ENCODE data around the gene LPP. TPM values are rescaled to one million over a fixed set of nuclear protein-coding genes. Genes with fewer than 3 reads are reported as not detected.

The LPP gene
- total and polyA plus RNA-seq, 2 of the 13 experiments (the other 11 are each of a cell fraction or from before 2014, with no cell fraction given): 19.2 to 29.9 TPM

DNA sequence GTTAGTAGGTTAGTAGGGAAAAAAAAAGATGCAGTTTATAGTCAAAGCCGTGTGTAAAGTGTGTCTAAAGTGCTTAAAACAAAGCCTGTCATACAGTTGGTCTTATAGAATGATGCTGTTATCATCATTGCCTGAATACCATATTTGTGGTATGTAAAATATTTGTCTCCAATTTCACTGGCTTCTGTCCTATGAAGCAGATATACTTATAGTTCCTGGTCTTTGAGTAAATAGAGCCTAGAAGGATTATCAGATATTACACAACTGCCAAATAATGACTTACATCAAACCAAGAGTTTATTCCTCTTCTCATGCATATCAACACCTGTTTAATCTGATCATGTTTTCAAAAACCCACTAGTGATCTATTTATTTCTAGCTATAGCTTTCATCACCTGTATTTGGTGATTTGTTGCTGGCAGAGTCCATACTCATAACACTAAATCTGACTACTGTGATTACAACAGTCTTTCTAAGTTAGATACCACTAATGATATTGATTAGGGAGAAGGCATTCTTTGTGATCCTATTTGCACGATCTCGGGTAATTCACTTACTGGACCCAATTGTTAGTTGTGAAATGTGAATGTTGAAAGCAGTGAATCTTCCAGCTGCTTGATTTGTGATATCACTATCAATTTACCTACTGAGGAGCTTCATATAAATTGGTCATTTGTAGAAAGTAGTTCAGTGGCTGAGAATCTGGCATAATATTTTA lies 413.7 kb downstream of the LPP start:
- peaks cover 10% of the 10 kb centered on the region for H3K4me1 ChIP-seq (ENCODE audit: insufficient read depth, low read length)
- TF ChIP-seq ETV6 (CRISPR knock-in tag; conservative IDR thresholded peaks at IDR 0.05): no peak
- TF ChIP-seq CAMTA2 (CRISPR knock-in tag; IDR thresholded peaks at IDR 0.05; ENCODE audit: borderline replicate concordance): no peak
- TF ChIP-seq KDM5B (CRISPR knock-in tag; IDR thresholded peaks at IDR 0.05; ENCODE audit: borderline replicate concordance): no peak
- no peak for TF ChIP-seq KDM1A (CRISPR knock-in tag; IDR thresholded peaks at IDR 0.05)
- TF ChIP-seq, protein P1, sequence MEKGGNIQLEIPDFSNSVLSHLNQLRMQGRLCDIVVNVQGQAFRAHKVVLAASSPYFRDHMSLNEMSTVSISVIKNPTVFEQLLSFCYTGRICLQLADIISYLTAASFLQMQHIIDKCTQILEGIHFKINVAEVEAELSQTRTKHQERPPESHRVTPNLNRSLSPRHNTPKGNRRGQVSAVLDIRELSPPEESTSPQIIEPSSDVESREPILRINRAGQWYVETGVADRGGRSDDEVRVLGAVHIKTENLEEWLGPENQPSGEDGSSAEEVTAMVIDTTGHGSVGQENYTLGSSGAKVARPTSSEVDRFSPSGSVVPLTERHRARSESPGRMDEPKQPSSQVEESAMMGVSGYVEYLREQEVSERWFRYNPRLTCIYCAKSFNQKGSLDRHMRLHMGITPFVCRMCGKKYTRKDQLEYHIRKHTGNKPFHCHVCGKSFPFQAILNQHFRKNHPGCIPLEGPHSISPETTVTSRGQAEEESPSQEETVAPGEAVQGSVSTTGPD (CRISPR knock-in tag; IDR thresholded peaks at IDR 0.05): no peak
- TF ChIP-seq, protein P2, sequence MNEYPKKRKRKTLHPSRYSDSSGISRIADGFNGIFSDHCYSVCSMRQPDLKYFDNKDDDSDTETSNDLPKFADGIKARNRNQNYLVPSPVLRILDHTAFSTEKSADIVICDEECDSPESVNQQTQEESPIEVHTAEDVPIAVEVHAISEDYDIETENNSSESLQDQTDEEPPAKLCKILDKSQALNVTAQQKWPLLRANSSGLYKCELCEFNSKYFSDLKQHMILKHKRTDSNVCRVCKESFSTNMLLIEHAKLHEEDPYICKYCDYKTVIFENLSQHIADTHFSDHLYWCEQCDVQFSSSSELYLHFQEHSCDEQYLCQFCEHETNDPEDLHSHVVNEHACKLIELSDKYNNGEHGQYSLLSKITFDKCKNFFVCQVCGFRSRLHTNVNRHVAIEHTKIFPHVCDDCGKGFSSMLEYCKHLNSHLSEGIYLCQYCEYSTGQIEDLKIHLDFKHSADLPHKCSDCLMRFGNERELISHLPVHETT (CRISPR knock-in tag; conservative IDR thresholded peaks at IDR 0.05): no peak
- TF ChIP-seq SATB2 (CRISPR knock-in tag; IDR thresholded peaks at IDR 0.05): no peak
- no peak for TF ChIP-seq ZNF644 (CRISPR knock-in tag; IDR thresholded peaks at IDR 0.05; ENCODE audit: low read depth)
- TF ChIP-seq, protein P3, sequence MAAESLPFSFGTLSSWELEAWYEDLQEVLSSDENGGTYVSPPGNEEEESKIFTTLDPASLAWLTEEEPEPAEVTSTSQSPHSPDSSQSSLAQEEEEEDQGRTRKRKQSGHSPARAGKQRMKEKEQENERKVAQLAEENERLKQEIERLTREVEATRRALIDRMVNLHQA (CRISPR knock-in tag; IDR thresholded peaks at IDR 0.05): no peak
- TF ChIP-seq ELF1 (CRISPR knock-in tag; IDR thresholded peaks at IDR 0.05): no peak
- TF ChIP-seq, protein P4, sequence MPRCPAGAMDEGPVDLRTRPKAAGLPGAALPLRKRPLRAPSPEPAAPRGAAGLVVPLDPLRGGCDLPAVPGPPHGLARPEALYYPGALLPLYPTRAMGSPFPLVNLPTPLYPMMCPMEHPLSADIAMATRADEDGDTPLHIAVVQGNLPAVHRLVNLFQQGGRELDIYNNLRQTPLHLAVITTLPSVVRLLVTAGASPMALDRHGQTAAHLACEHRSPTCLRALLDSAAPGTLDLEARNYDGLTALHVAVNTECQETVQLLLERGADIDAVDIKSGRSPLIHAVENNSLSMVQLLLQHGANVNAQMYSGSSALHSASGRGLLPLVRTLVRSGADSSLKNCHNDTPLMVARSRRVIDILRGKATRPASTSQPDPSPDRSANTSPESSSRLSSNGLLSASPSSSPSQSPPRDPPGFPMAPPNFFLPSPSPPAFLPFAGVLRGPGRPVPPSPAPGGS (CRISPR knock-in tag; IDR thresholded peaks at IDR 0.05): no peak
- H3K9me3 ChIP-seq (ENCODE audit: low read length): no peaks in the 10 kb centered on the region
- DNase-seq (ENCODE audit: low spot score) (peak; percentile 20), ATAC-seq (no peak), FAIRE-seq (peak; percentile 12)
- no peak overlapping the region for H3K27ac ChIP-seq (ENCODE audit: extremely low read length, insufficient read depth, low read length)
- no peaks in the 10 kb centered on the region for H3K27me3 ChIP-seq (ENCODE audit: control insufficient read depth in 1 of 2, insufficient read depth in 2 of 2, low read length in 2 of 2)
- no peak overlapping the region for H3K9ac ChIP-seq (ENCODE audit: insufficient read depth, low read depth, low read length)
- CTCF ChIA-PET (ENCODE audit: low intra/inter-chr PET ratio, low total read pairs): no interaction called here
- in situ Hi-C loops (cut with HindIII; ENCODE audit: extremely low pct_ligation_motif_present, low pct_unique_long_range_greater_than_20kb): no loop called here
- WGBS (ENCODE audit: low lambda C conversion rate): 88% methylated on average over 3 of the region's 3 CpGs
- BruUV-seq (replicated peaks): no TSS peak
- H3K36me3 ChIP-seq (replicated peaks in 1 of 2; ENCODE audit: control insufficient read depth in 1 of 2, insufficient read depth in 2 of 2, low read length in 2 of 2): no peaks in the 10 kb centered on the region
- intact Hi-C loops (cut with micrococcal nuclease; ENCODE audit: unreplicated experiment): no loop called here
- H3K4me3 ChIP-seq (replicated peaks in 1 of 3; ENCODE audit: insufficient read depth in 1 of 3, low read depth in 2 of 3, low read length in 3 of 3): no peak overlapping the region
- no peak overlapping the region for H3K4me2 ChIP-seq (ENCODE audit: low read depth, low read length)
- H3K79me2 ChIP-seq (ENCODE audit: insufficient read depth, low read length): no peaks in the 10 kb centered on the region
- no peaks in the 10 kb centered on the region for H4K20me1 ChIP-seq (ENCODE audit: insufficient read depth, low read length)
- POLR2A ChIA-PET: no interaction called here
- H2AFZ ChIP-seq (ENCODE audit: low read length): no peak overlapping the region
